Ishikawa (cell line): ENCODE data around the gene BAG1.

Experiments used
- CEBPB ChIP-seq: IDR thresholded peaks from 2 replicates; pipeline ENCODE4 v1.6.1; 2012
- CREB1 ChIP-seq: IDR thresholded peaks from 2 replicates; pipeline ENCODE4 v1.6.1; 2012; ENCODE audit warnings: low read depth
- EGR1 ChIP-seq: IDR thresholded peaks from 2 replicates; pipeline ENCODE4 v1.6.1; 2012
- EP300 ChIP-seq: IDR thresholded peaks from 2 replicates; pipeline ENCODE4 v1.6.1; 2012; ENCODE audit warnings: borderline replicate concordance
- FOXM1 ChIP-seq: IDR thresholded peaks from 2 replicates; pipeline ENCODE4 v1.6.1; 2012; ENCODE audit warnings: low read depth, borderline replicate concordance
- MAX ChIP-seq: IDR thresholded peaks from 2 replicates; pipeline ENCODE4 v1.6.1; 2012
- NFIC ChIP-seq: IDR thresholded peaks from 2 replicates; pipeline ENCODE4 v1.6.1; 2012
- RAD21 ChIP-seq: IDR thresholded peaks from 2 replicates; pipeline ENCODE4 v1.6.1; 2012; ENCODE audit warnings: low read depth
- TAF1 ChIP-seq: IDR thresholded peaks from 2 replicates; pipeline ENCODE4 v1.6.1; 2012; ENCODE audit warnings: low read depth, mild to moderate bottlenecking
- TCF12 ChIP-seq: IDR thresholded peaks from 2 replicates; pipeline ENCODE4 v1.6.1; 2012; ENCODE audit warnings: low read depth
- YY1 ChIP-seq: IDR thresholded peaks from 2 replicates; pipeline ENCODE4 v1.6.1; 2012; ENCODE audit warnings: low read depth
- ZBTB7A ChIP-seq: IDR thresholded peaks from 2 replicates; pipeline ENCODE4 v1.6.1; 2012; ENCODE audit warnings: low read depth
- TF ChIP-seq, protein P1 (sequence below): IDR thresholded peaks from 2 replicates; pipeline ENCODE4 v1.6.1; 2012; ENCODE audit warnings: low read depth, mild to moderate bottlenecking

GRCh38 chr9:33239921-33240320 lies 24.6 kb downstream of the BAG1 start, which contains the start of gene SPINK4:
- TF ChIP-seq CEBPB: no peak
- TF ChIP-seq TCF12: no peak
- TF ChIP-seq FOXM1: no peak
- TF ChIP-seq YY1: no peak
- no peak for TF ChIP-seq EGR1
- no peak for TF ChIP-seq RAD21
- TF ChIP-seq MAX: no peak
- TF ChIP-seq, protein P1, sequence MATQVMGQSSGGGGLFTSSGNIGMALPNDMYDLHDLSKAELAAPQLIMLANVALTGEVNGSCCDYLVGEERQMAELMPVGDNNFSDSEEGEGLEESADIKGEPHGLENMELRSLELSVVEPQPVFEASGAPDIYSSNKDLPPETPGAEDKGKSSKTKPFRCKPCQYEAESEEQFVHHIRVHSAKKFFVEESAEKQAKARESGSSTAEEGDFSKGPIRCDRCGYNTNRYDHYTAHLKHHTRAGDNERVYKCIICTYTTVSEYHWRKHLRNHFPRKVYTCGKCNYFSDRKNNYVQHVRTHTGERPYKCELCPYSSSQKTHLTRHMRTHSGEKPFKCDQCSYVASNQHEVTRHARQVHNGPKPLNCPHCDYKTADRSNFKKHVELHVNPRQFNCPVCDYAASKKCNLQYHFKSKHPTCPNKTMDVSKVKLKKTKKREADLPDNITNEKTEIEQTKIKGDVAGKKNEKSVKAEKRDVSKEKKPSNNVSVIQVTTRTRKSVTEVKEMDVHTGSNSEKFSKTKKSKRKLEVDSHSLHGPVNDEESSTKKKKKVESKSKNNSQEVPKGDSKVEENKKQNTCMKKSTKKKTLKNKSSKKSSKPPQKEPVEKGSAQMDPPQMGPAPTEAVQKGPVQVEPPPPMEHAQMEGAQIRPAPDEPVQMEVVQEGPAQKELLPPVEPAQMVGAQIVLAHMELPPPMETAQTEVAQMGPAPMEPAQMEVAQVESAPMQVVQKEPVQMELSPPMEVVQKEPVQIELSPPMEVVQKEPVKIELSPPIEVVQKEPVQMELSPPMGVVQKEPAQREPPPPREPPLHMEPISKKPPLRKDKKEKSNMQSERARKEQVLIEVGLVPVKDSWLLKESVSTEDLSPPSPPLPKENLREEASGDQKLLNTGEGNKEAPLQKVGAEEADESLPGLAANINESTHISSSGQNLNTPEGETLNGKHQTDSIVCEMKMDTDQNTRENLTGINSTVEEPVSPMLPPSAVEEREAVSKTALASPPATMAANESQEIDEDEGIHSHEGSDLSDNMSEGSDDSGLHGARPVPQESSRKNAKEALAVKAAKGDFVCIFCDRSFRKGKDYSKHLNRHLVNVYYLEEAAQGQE: no peak
- no peak for TF ChIP-seq EP300
- no peak for TF ChIP-seq TAF1
- no peak for TF ChIP-seq NFIC
- no peak for TF ChIP-seq ZBTB7A
- no peak for TF ChIP-seq CREB1
